ENCODE data around the gene RALBP1.
A peak's percentile ranks its signal among the peaks of the same experiment; 100 is the strongest.

RALBP1 gene

GRCh38 chr18:9454061-9454703, 21.1 kb upstream of the RALBP1 start:
- DNase-seq (ENCODE audit: low spot score) (no peak), ATAC-seq (ENCODE audit: low read depth) (peak; percentile 61; the same call in 2 of the 3 replicates)
- Histone ChIP-seq H3K9me3 (ENCODE audit: severe bottlenecking) (peaks cover 2% of the 10 kb centered on the region), H3K36me3 (ENCODE audit: low read depth) (no peaks in the 10 kb centered on the region), H3K27me3 (ENCODE audit: insufficient read depth, poor library complexity, severe bottlenecking) (no peaks in the 10 kb centered on the region), H3K27ac (ENCODE audit: poor library complexity, severe bottlenecking) (peak overlapping the region; percentile 29), H3K4me3 (ENCODE audit: severe bottlenecking) (no peak overlapping the region), H3K4me1 (ENCODE audit: insufficient read depth, poor library complexity, severe bottlenecking) (peaks cover 8% of the 10 kb centered on the region)
- TF ChIP-seq CTCF (IDR thresholded peaks at IDR 0.05; ENCODE audit: poor library complexity, severe bottlenecking), result no peak

GRCh38 chr18:9455718-9456511, 19.4 kb upstream of the RALBP1 start:
- no peaks in the 10 kb centered on the region for H3K36me3 ChIP-seq (ENCODE audit: low read depth)
- no peak overlapping the region for H3K27ac ChIP-seq (ENCODE audit: poor library complexity, severe bottlenecking)
- DNase-seq (ENCODE audit: low spot score) (no peak), ATAC-seq (ENCODE audit: low read depth) (no peak)
- TF ChIP-seq CTCF (IDR thresholded peaks at IDR 0.05; ENCODE audit: poor library complexity, severe bottlenecking), result no peak
- no peaks in the 10 kb centered on the region for H3K27me3 ChIP-seq (ENCODE audit: insufficient read depth, poor library complexity, severe bottlenecking)
- peaks cover 2% of the 10 kb centered on the region for H3K9me3 ChIP-seq (ENCODE audit: severe bottlenecking)
- peaks cover 8% of the 10 kb centered on the region for H3K4me1 ChIP-seq (ENCODE audit: insufficient read depth, poor library complexity, severe bottlenecking)
- H3K4me3 ChIP-seq (ENCODE audit: severe bottlenecking), result no peak overlapping the region

DNA sequence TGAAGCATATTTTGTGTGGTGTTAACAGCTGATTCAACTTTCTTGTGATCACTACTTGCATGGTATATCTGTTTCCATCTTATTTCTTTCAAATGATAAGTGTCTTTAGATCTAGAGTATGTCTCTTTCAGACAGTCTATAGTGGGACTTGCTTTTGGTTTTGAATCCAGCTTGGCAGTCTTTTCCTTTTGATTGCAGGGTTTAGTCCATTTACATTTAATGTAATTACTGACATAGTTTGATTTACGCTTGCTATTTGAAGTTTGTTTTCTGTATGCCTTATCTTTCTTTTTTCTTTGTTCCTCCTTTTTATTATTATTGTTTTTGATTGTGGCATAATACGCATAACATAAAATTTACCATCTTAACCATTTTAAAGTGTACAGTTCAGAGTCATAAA, 9.2 kb upstream of the RALBP1 start:
- Histone ChIP-seq H3K4me1 (ENCODE audit: insufficient read depth, poor library complexity, severe bottlenecking) (no peaks in the 10 kb centered on the region), H3K9me3 (ENCODE audit: severe bottlenecking) (no peaks in the 10 kb centered on the region), H3K27ac (ENCODE audit: poor library complexity, severe bottlenecking) (no peak overlapping the region), H3K27me3 (ENCODE audit: insufficient read depth, poor library complexity, severe bottlenecking) (no peaks in the 10 kb centered on the region), H3K36me3 (ENCODE audit: low read depth) (no peaks in the 10 kb centered on the region), H3K4me3 (ENCODE audit: severe bottlenecking) (no peak overlapping the region)
- no peak for TF ChIP-seq CTCF (IDR thresholded peaks at IDR 0.05; ENCODE audit: poor library complexity, severe bottlenecking)
- DNase-seq (ENCODE audit: low spot score) (no peak), ATAC-seq (ENCODE audit: low read depth) (no peak)

DNA sequence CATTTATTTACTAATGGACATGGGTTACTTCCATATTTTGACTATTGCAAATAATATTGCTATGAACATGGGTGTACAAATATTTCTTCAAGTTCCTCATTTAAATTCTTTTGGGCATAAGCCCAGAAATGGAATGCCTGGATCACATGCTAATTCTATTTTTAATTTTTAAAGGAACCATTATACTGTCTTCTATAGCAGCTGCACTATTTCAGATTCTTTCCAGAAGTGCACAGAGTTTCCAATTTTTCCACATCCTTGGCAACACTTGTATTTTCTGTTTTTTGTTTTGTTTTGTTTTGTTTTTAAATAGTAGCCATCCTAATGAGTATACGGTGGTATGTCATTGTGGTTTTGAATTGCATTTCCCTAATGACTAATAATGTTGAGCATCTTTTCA, 8.5 kb upstream of the RALBP1 start:
- H3K27me3 ChIP-seq (ENCODE audit: insufficient read depth, poor library complexity, severe bottlenecking), result no peaks in the 10 kb centered on the region
- no peak overlapping the region for H3K27ac ChIP-seq (ENCODE audit: poor library complexity, severe bottlenecking)
- H3K36me3 ChIP-seq (ENCODE audit: low read depth), result no peaks in the 10 kb centered on the region
- ATAC-seq (ENCODE audit: low read depth), result no peak
- H3K4me3 ChIP-seq (ENCODE audit: severe bottlenecking), result no peak overlapping the region
- no peaks in the 10 kb centered on the region for H3K4me1 ChIP-seq (ENCODE audit: insufficient read depth, poor library complexity, severe bottlenecking)
- DNase-seq (ENCODE audit: low spot score), result no peak
- TF ChIP-seq CTCF (IDR thresholded peaks at IDR 0.05; ENCODE audit: poor library complexity, severe bottlenecking), result no peak
- no peaks in the 10 kb centered on the region for H3K9me3 ChIP-seq (ENCODE audit: severe bottlenecking)

GRCh38 chr18:9468998-9469397, 6.3 kb upstream of the RALBP1 start:
- Histone ChIP-seq H3K36me3 (ENCODE audit: low read depth) (no peaks in the 10 kb centered on the region), H3K9me3 (ENCODE audit: severe bottlenecking) (no peaks in the 10 kb centered on the region), H3K4me3 (ENCODE audit: severe bottlenecking) (no peak overlapping the region), H3K4me1 (ENCODE audit: insufficient read depth, poor library complexity, severe bottlenecking) (no peaks in the 10 kb centered on the region), H3K27ac (ENCODE audit: poor library complexity, severe bottlenecking) (no peak overlapping the region), H3K27me3 (ENCODE audit: insufficient read depth, poor library complexity, severe bottlenecking) (no peaks in the 10 kb centered on the region)
- no peak for DNase-seq (ENCODE audit: low spot score)
- ATAC-seq (ENCODE audit: low read depth), result no peak
- TF ChIP-seq CTCF (IDR thresholded peaks at IDR 0.05; ENCODE audit: poor library complexity, severe bottlenecking), result no peak
